ENCODE data around the gene GJA5.

Gene GJA5

GRCh38 chr1:147729315-147729714, 31.1 kb downstream of the GJA5 start:
- TF ChIP-seq CTCF (IDR thresholded peaks at IDR 0.05; ENCODE audit: borderline replicate concordance, insufficient read depth, low read depth, low read length), result no peak
- H3K4me3 ChIP-seq (ENCODE audit: low read depth, low read length), result no peak overlapping the region

GRCh38 chr1:147726168-147726567, 34.2 kb downstream of the GJA5 start:
- no peak overlapping the region for H3K4me3 ChIP-seq (ENCODE audit: low read depth, low read length)
- TF ChIP-seq CTCF (IDR thresholded peaks at IDR 0.05; ENCODE audit: borderline replicate concordance, insufficient read depth, low read depth, low read length), result no peak

GRCh38 chr1:147725685-147726084, 34.7 kb downstream of the GJA5 start:
- TF ChIP-seq CTCF (IDR thresholded peaks at IDR 0.05; ENCODE audit: borderline replicate concordance, insufficient read depth, low read depth, low read length), result no peak
- no peak overlapping the region for H3K4me3 ChIP-seq (ENCODE audit: low read depth, low read length)

GRCh38 chr1:147723691-147724323, 36.6 kb downstream of the GJA5 start:
- H3K4me3 ChIP-seq (ENCODE audit: low read depth, low read length), result no peak overlapping the region
- TF ChIP-seq CTCF (IDR thresholded peaks at IDR 0.05; ENCODE audit: borderline replicate concordance, insufficient read depth, low read depth, low read length), result peak; percentile 38; the same call in 1 of the 2 replicates

GRCh38 chr1:147722124-147722523, 38.3 kb downstream of the GJA5 start:
- H3K4me3 ChIP-seq (ENCODE audit: low read depth, low read length), result no peak overlapping the region
- TF ChIP-seq CTCF (IDR thresholded peaks at IDR 0.05; ENCODE audit: borderline replicate concordance, insufficient read depth, low read depth, low read length), result no peak

GRCh38 chr1:147721716-147722115, 38.7 kb downstream of the GJA5 start:
- no peak for TF ChIP-seq CTCF (IDR thresholded peaks at IDR 0.05; ENCODE audit: borderline replicate concordance, insufficient read depth, low read depth, low read length)
- no peak overlapping the region for H3K4me3 ChIP-seq (ENCODE audit: low read depth, low read length)

GRCh38 chr1:147720557-147720956, 39.8 kb downstream of the GJA5 start:
- TF ChIP-seq CTCF (IDR thresholded peaks at IDR 0.05; ENCODE audit: borderline replicate concordance, insufficient read depth, low read depth, low read length), result no peak
- no peak overlapping the region for H3K4me3 ChIP-seq (ENCODE audit: low read depth, low read length)
